ENCODE data around the gene OR12D1.

Gene OR12D1

GRCh38 chr6:29466241-29466640 is 51.5 kb downstream of the OR12D1 start:
- DNase-seq: no peak
